Stimulated activated CD8-positive, alpha-beta memory T cell treated with anti-CD3 and anti-CD28 coated beads, Interleukin-15, amount 100 ng/mL, for 4 hours (primary cell): ENCODE data around the gene ADH1B.
"Not testable (repeated sequence)": the region's sequence is repeated elsewhere in the genome, so short reads cannot be mapped to it uniquely, and the experiment has no call there.

Source experiments
- DNase-seq, 2 donors: peaks; one replicate each; pipeline ENCODE4 v3.0.0-alpha.2; 2020; ENCODE audit warnings: low read depth in 2 of 2

ADH1B gene

GRCh38 chr4:99324361-99324760, 3.2 kb upstream of the ADH1B start:
- no peak for DNase-seq

GRCh38 chr4:99323756-99324155, 2.6 kb upstream of the ADH1B start:
- no peak for DNase-seq

- DNase-seq: not testable (repeated sequence)
These were observed 3.4 kb downstream of the ADH1B start for GRCh38 chr4:99317811-99318210.

- DNase-seq: no peak
These were observed 3.8 kb downstream of the ADH1B start for GRCh38 chr4:99317354-99317753.

- no peak for DNase-seq
These were observed 5.4 kb downstream of the ADH1B start for GRCh38 chr4:99315839-99316238.

GRCh38 chr4:99314211-99314610, 7.0 kb downstream of the ADH1B start:
- no peak for DNase-seq

GRCh38 chr4:99310389-99310788, 10.8 kb downstream of the ADH1B start:
- no peak for DNase-seq

GRCh38 chr4:99305638-99306400, 15.4 kb downstream of the ADH1B start:
- DNase-seq: no peak

- DNase-seq: no peak
These were observed 19.6 kb downstream of the ADH1B start for GRCh38 chr4:99301376-99302164.

- no peak for DNase-seq
These were observed 20.3 kb downstream of the ADH1B start for GRCh38 chr4:99300934-99301333.

- no peak for DNase-seq
These were observed 27.8 kb downstream of the ADH1B start for GRCh38 chr4:99293357-99293756.

GRCh38 chr4:99290848-99291786, 30.1 kb downstream of the ADH1B start, which contains the start of gene ADH1A:
ADH1A (minus strand) TSS chr4:99290985; CDS start chr4:99290914, 71 bp downstream.
- no peak for DNase-seq

GRCh38 chr4:99285387-99285786, 35.8 kb downstream of the ADH1B start:
- no peak for DNase-seq

- DNase-seq: no peak
These were observed 38.5 kb downstream of the ADH1B start for GRCh38 chr4:99282731-99283130.

- DNase-seq: no peak
These were observed 39.9 kb downstream of the ADH1B start for GRCh38 chr4:99281261-99281660.

GRCh38 chr4:99276417-99276816, 44.8 kb downstream of the ADH1B start:
- no peak for DNase-seq

- no peak for DNase-seq
These were observed 45.3 kb downstream of the ADH1B start for GRCh38 chr4:99275885-99276284.

- DNase-seq: no peak
These were observed 46.2 kb downstream of the ADH1B start for GRCh38 chr4:99275050-99275449.

- no peak for DNase-seq
These were observed 47.5 kb downstream of the ADH1B start for GRCh38 chr4:99273704-99274103.

GRCh38 chr4:99264927-99265326, 56.3 kb downstream of the ADH1B start:
- no peak for DNase-seq
